Fibroblast of lung (primary cell): ENCODE results near the gene THSD7B.

Experiments used
- EZH2 ChIP-seq: IDR thresholded peaks from 2 replicates; pipeline ENCODE4 v1.5.1; 2012; ENCODE audit warnings: low read length, control low read depth, mild to moderate bottlenecking; ENCODE audit errors: missing control alignments
- TF ChIP-seq, protein P1 (sequence below), 2 donors: IDR thresholded peaks in 1 of 2; conservative IDR thresholded peaks in 1 of 2; 1 replicate in 1 of 2; 2 replicates in 1 of 2; pipeline ENCODE4 v1.5.1; 2011 to 2012; ENCODE audit warnings: low read length in 2 of 2, control low read depth in 1 of 2, inconsistent platforms in 1 of 2, low read depth in 1 of 2, mild to moderate bottlenecking in 1 of 2

DNA sequence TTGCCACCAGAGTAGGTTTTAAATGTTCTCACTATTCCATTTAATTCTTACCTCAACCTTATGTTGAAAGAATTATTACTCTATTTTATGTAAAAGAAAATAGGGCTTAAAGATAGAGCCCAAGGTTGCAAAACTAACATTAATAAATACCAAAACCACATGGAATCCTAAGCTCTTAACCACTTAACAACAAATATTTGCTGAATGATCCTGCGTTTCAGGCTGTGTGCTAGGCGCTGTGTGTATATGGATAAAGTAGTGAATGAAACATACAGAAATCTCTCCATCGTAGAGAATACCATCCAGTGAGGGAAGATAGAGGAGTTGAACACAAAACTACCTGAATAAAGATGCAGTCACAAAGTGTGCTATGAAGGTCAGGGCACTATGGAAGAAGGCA is 485.1 kb downstream of the THSD7B start:
- TF ChIP-seq EZH2 = no peak
- TF ChIP-seq, protein P1, sequence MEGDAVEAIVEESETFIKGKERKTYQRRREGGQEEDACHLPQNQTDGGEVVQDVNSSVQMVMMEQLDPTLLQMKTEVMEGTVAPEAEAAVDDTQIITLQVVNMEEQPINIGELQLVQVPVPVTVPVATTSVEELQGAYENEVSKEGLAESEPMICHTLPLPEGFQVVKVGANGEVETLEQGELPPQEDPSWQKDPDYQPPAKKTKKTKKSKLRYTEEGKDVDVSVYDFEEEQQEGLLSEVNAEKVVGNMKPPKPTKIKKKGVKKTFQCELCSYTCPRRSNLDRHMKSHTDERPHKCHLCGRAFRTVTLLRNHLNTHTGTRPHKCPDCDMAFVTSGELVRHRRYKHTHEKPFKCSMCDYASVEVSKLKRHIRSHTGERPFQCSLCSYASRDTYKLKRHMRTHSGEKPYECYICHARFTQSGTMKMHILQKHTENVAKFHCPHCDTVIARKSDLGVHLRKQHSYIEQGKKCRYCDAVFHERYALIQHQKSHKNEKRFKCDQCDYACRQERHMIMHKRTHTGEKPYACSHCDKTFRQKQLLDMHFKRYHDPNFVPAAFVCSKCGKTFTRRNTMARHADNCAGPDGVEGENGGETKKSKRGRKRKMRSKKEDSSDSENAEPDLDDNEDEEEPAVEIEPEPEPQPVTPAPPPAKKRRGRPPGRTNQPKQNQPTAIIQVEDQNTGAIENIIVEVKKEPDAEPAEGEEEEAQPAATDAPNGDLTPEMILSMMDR (conservative IDR thresholded peaks at IDR 0.05 in 1 of 2, IDR thresholded peaks at IDR 0.05 in 1 of 2; ENCODE audit: low read depth in 1 of 2, low read length in 2 of 2) = no peak
